Fibroblast of pulmonary artery (primary cell): ENCODE results near the gene KDM4D.

Experiments
- DNase-seq: peaks from one replicate; pipeline ENCODE4 v3.0.0-alpha.2; 2010; ENCODE audit warnings: low read depth
- H3K4me3 ChIP-seq: replicated peaks from 2 replicates; pipeline ENCODE4 v1.5.1; 2011; ENCODE audit warnings: low read depth, mild to moderate bottlenecking, control low read depth, low read length, moderate library complexity
- CTCF ChIP-seq: IDR thresholded peaks from 2 replicates; pipeline ENCODE4 v1.5.1; 2011; ENCODE audit warnings: mild to moderate bottlenecking, control low read depth, low read length, inconsistent platforms; ENCODE audit errors: missing control alignments

The KDM4D gene

DNA sequence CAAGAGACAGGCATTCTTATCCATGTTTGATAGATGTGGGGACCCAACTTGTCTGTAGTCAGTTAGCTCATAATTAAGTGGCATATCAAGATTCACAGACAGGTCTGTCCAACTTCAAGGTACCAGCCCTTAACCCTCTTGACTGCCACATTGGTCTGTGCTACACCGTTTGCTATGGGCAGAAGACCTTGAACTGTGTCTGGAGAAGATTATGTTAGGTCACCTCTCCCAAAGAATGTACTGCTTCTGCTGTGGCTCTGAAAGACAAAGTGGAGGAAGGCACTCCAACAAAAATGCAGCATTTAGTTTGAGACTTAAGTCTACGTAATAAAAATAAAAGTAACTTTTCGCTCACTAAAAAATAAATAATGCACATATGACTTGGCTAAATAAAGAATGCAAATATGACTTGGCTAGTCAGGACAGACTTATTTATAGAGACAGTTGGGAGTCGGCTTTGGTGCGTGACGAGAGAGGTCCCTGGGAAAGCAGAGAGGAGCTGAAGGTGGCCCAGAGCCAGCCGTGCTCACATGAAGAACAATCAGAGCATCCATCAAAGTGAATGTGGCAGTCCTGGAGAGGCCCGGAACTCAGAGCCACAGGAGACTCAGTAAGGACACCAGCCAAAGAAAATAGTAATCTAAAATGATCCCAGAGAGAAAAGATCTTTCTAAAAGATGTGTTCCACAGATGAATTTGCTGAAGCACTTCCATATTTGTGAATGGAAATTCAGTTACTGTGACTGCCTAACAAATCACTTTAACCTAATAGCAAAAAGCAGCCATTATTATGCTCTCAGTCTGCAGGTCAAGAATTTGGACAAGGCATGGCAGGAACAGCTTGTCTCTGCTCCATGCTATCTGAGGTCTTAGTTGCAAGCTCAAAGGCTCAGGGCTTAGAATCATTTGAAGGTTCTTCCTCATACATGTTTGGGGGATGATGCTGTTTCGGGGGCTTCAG lies 35.1 kb upstream of the KDM4D start:
- H3K4me3 ChIP-seq = no peak overlapping the region
- peak; percentile 86 for DNase-seq
- no peak for TF ChIP-seq CTCF

DNA sequence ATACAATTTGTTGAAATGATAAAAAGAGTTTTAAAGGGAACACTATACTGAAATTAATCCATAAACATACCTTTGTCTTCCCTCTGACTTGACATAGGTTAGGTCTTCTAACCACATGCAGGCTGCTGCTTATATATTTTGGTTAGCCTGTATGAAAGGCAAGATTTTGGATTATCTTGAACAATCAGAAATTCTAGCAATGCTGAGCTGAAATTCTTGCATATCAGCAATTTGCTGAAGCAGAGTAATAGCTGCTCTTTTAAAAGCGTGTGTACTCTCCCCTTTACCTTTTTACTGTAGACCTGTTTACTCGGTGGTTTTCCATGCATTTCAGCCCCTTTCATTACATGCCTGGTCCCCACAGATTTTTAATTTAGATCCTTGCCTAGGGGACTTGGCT lies 34.2 kb upstream of the KDM4D start:
- no peak overlapping the region for H3K4me3 ChIP-seq
- TF ChIP-seq CTCF = no peak
- DNase-seq = no peak

GRCh38 chr11:94941131-94941530 lies 32.4 kb upstream of the KDM4D start:
- DNase-seq = no peak
- no peak for TF ChIP-seq CTCF
- no peak overlapping the region for H3K4me3 ChIP-seq

- no peak overlapping the region for H3K4me3 ChIP-seq
- no peak for DNase-seq
- TF ChIP-seq CTCF = no peak
Measured at GRCh38 chr11:94946812-94947211, 26.7 kb upstream of the KDM4D start.

- H3K4me3 ChIP-seq = no peak overlapping the region
- TF ChIP-seq CTCF = no peak
- peak; percentile 48 for DNase-seq
Measured at GRCh38 chr11:94948070-94948617, 25.4 kb upstream of the KDM4D start.

DNA sequence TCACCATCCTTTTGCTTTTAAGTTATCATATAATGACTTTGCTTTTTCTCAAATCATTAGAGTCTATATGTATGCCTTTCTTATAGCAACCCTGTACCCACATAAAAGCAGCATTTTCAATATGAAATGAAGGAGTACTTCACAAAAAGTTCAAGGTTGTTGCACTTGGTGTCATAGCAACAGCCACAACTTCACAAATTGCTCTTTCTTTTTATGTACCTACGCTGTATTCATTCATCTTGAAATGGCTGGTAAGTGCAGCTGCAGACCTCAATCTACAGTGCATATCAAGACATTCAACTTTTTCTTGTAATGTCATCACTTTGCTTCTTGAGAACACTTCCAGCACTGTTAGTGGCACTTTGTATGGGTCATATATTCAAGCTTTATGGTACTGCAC lies 18.8 kb upstream of the KDM4D start:
- no peak overlapping the region for H3K4me3 ChIP-seq
- DNase-seq = no peak
- no peak for TF ChIP-seq CTCF
